GM04504 (cell line): Measurements from ENCODE around the gene DHCR7.

ENCODE experiments used
- DNase-seq: peaks from one replicate; pipeline ENCODE4 v3.0.0-alpha.2; 2012; ENCODE audit warnings: low read depth

The DHCR7 gene

GRCh38 chr11:71477641-71478527, 29.7 kb upstream of the DHCR7 start:
- no peak for DNase-seq

GRCh38 chr11:71476926-71477640, 28.9 kb upstream of the DHCR7 start:
- no peak for DNase-seq

GRCh38 chr11:71476031-71476430, 27.8 kb upstream of the DHCR7 start:
- DNase-seq: no peak

GRCh38 chr11:71474771-71475483, 26.7 kb upstream of the DHCR7 start:
- no peak for DNase-seq

GRCh38 chr11:71474141-71474770, 26.1 kb upstream of the DHCR7 start:
- no peak for DNase-seq

GRCh38 chr11:71473793-71474080, 25.5 kb upstream of the DHCR7 start:
- no peak for DNase-seq

GRCh38 chr11:71472941-71473792, 25.0 kb upstream of the DHCR7 start:
- DNase-seq: no peak

- DNase-seq: no peak
Observed at GRCh38 chr11:71472357-71472885, 24.2 kb upstream of the DHCR7 start.

GRCh38 chr11:71470946-71471345, 22.8 kb upstream of the DHCR7 start:
- DNase-seq: no peak

GRCh38 chr11:71467164-71467563, 19.0 kb upstream of the DHCR7 start:
- DNase-seq: no peak

- no peak for DNase-seq
Observed at GRCh38 chr11:71466358-71466757, 18.2 kb upstream of the DHCR7 start.

- DNase-seq: no peak
Observed at GRCh38 chr11:71465054-71465453, 16.9 kb upstream of the DHCR7 start.

- no peak for DNase-seq
Observed at GRCh38 chr11:71463331-71464211, 15.4 kb upstream of the DHCR7 start.

GRCh38 chr11:71462726-71463125, 14.5 kb upstream of the DHCR7 start:
- DNase-seq: no peak

- no peak for DNase-seq
Observed at GRCh38 chr11:71461696-71462095, 13.5 kb upstream of the DHCR7 start.

- no peak for DNase-seq
Observed at GRCh38 chr11:71459767-71460320, 11.7 kb upstream of the DHCR7 start.

GRCh38 chr11:71459076-71459766, 11.0 kb upstream of the DHCR7 start:
- DNase-seq: no peak

GRCh38 chr11:71458146-71459070, 10.2 kb upstream of the DHCR7 start:
- no peak for DNase-seq
